ENCODE measurements around the gene HOXA2.

The HOXA2 gene

GRCh38 chr7:27102581-27103442, at the start of gene HOXA2:
Gene HOXA2, minus strand, starts transcription at chr7:27102683. Its CDS starts 183 bp downstream, at chr7:27102500.
- peak; percentile 52 for DNase-seq (ENCODE audit: low read depth)
- H3K4me3 ChIP-seq (ENCODE audit: control insufficient read depth, low read depth, low read length), result peak within 1 kb of the TSS; percentile 32
- TF ChIP-seq, protein P1, sequence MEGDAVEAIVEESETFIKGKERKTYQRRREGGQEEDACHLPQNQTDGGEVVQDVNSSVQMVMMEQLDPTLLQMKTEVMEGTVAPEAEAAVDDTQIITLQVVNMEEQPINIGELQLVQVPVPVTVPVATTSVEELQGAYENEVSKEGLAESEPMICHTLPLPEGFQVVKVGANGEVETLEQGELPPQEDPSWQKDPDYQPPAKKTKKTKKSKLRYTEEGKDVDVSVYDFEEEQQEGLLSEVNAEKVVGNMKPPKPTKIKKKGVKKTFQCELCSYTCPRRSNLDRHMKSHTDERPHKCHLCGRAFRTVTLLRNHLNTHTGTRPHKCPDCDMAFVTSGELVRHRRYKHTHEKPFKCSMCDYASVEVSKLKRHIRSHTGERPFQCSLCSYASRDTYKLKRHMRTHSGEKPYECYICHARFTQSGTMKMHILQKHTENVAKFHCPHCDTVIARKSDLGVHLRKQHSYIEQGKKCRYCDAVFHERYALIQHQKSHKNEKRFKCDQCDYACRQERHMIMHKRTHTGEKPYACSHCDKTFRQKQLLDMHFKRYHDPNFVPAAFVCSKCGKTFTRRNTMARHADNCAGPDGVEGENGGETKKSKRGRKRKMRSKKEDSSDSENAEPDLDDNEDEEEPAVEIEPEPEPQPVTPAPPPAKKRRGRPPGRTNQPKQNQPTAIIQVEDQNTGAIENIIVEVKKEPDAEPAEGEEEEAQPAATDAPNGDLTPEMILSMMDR (conservative IDR thresholded peaks at IDR 0.05; ENCODE audit: control insufficient read depth, insufficient read depth, low read depth, low read length), result no peak

- peak; percentile 22 for DNase-seq (ENCODE audit: low read depth)
- peak overlapping the region; percentile 72 for H3K4me3 ChIP-seq (ENCODE audit: control insufficient read depth, low read depth, low read length)
- TF ChIP-seq, protein P1 (conservative IDR thresholded peaks at IDR 0.05; ENCODE audit: control insufficient read depth, insufficient read depth, low read depth, low read length), result no peak
Measured at GRCh38 chr7:27151341-27151930, 49.0 kb upstream of the HOXA2 start.

DNA sequence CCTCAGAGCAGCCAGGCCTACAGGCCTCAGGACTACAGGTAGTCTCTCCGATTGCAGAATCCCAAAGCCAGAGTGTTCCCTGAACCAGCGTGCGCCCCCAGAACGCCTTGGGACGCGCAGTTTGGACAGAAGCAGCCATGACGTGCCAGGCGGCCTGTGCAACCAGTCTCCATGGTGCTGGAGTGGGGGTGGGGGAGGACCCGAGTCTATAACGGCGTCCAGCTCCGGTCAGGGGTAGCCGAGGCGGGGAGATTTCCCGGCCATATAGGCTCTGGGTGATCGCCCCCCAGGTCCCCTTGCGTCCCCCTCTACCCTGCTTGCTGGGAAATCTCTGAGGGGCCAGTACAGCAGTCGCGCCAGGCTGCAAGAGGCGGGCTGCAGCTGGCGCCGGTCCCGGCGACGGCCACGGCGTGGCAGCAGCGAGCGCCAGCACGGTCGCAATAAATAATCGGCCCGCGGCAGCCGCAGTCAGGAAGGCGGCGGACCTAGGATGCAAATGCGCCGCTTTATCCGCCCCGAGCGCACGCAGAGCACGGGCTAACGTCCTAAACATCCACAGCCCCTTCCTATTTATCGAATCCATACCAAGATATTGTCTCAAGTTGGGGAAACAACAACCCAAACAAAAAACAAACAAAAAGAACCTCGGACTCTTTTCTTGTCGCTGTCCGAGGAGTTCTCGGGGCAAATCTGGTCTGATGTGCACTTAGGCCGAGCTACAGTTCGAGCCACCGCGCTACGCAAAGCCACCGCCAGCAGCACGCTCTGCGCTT, 48.3 kb upstream of the HOXA2 start:
- TF ChIP-seq, protein P1 (conservative IDR thresholded peaks at IDR 0.05; ENCODE audit: control insufficient read depth, insufficient read depth, low read depth, low read length), result no peak
- peak; percentile 81 for DNase-seq (ENCODE audit: low read depth)
- peak overlapping the region; percentile 72 for H3K4me3 ChIP-seq (ENCODE audit: control insufficient read depth, low read depth, low read length)

- peak overlapping the region; percentile 72 for H3K4me3 ChIP-seq (ENCODE audit: control insufficient read depth, low read depth, low read length)
- no peak for DNase-seq (ENCODE audit: low read depth)
- TF ChIP-seq, protein P1 (conservative IDR thresholded peaks at IDR 0.05; ENCODE audit: control insufficient read depth, insufficient read depth, low read depth, low read length), result no peak
Measured at GRCh38 chr7:27149842-27150567, 47.5 kb upstream of the HOXA2 start.

DNA sequence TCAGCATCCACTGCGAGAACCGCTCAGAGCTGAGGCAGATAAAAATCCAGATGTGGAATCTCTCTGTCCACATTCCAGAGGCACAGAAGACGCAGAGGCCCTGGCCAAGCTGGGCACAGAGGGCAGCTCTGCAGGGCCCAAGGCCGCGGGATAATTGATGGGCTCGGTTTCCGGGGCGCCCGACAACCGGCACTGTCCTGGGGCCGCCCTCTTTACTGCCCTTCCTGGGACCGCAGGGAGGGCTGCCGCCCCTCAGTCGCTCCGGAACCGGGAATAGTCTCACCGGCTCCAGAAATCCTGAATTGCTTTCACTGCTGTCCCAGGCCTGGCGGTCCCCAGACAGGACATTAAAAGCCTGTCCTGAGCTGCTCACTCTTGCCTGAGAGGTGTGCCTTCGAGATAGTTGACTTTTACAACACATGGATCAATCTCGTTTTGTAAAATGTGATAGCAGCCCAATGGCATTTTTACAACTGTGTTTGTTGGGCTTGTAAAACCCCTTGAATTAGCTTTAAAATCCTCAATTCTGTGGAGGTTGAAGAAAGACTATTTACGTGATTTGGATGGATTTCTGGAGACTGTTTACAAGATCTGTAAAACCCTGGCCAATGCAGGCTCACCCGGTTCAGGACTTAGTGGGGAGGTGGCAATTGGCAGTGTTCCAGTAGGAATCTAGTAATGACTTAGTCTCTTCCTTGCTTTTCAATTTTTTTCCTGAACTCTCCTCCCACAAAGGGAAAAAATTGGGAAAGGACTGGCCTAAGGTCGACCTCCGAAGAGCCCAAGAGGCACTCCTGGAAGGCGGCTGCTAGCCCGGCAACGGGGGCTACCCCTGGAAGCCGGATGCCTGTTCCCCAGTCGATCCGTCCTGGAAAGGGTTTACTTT, 46.5 kb upstream of the HOXA2 start:
- H3K4me3 ChIP-seq (ENCODE audit: control insufficient read depth, low read depth, low read length), result peak overlapping the region; percentile 72
- TF ChIP-seq, protein P1 (conservative IDR thresholded peaks at IDR 0.05; ENCODE audit: control insufficient read depth, insufficient read depth, low read depth, low read length), result no peak
- DNase-seq (ENCODE audit: low read depth), result peak; percentile 80

All from fibroblast of mammary gland (primary cell).